ENCODE results near the gene LAMP5. TPM values are rescaled to one million over a fixed set of nuclear protein-coding genes. Genes with fewer than 3 reads are reported as not detected.

Gene LAMP5
- total and polyA plus RNA-seq, 2 of the 13 experiments (the other 11 are each of a cell fraction or from before 2014, with no cell fraction given) = not detected

DNA sequence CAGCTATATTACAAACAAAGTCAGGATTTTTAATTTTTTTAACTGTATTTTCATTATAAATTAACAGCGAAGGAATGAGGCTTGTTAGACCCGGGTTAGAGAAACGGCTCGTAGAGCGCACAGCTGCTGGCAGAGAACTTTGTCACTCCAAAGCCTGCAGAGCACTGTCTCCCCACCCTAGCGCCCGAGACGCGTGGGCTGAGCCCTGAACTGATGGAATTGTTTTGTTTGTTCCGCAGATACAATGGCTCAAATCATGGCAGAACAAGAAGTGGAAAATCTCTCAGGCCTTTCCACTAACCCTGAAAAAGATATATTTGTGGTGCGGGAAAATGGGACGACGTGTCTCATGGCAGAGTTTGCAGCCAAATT, 810 bp downstream of the LAMP5 start:
- in situ Hi-C loops (cut with HindIII; ENCODE audit: extremely low pct_ligation_motif_present, low pct_unique_long_range_greater_than_20kb) = no loop called here
- FAIRE-seq (no peak), DNase-seq (ENCODE audit: low spot score) (no peak), ATAC-seq (no peak; the same call in 2 of the 3 replicates)
- POLR2A ChIA-PET = no interaction called here
- Histone ChIP-seq H3K4me1 (ENCODE audit: insufficient read depth, low read length) (no peaks in the 10 kb centered on the region), H3K9ac (ENCODE audit: insufficient read depth, low read depth, low read length) (no peak overlapping the region), H3K27me3 (ENCODE audit: control insufficient read depth in 1 of 2, insufficient read depth in 2 of 2, low read length in 2 of 2) (peaks cover 2 to 62% of the 10 kb centered on the region in 2 experiments; a peak in 4 of 5 replicates), H3K9me3 (ENCODE audit: low read length) (no peaks in the 10 kb centered on the region), H3K4me2 (ENCODE audit: low read depth, low read length) (no peak overlapping the region), H4K20me1 (ENCODE audit: insufficient read depth, low read length) (no peaks in the 10 kb centered on the region), H3K27ac (ENCODE audit: extremely low read length, insufficient read depth, low read length) (no peak overlapping the region), H2AFZ (ENCODE audit: low read length) (no peak overlapping the region), H3K79me2 (ENCODE audit: insufficient read depth, low read length) (no peaks in the 10 kb centered on the region), H3K36me3 (replicated peaks in 1 of 2; ENCODE audit: control insufficient read depth in 1 of 2, insufficient read depth in 2 of 2, low read length in 2 of 2) (no peaks in the 10 kb centered on the region), H3K4me3 (replicated peaks in 1 of 3; ENCODE audit: insufficient read depth in 1 of 3, low read depth in 2 of 3, low read length in 3 of 3) (no peak overlapping the region)
- intact Hi-C loops (cut with micrococcal nuclease; ENCODE audit: unreplicated experiment) = no loop called here
- 29% methylated on average over 13 of the region's 13 CpGs for WGBS (ENCODE audit: low lambda C conversion rate)
- CTCF ChIA-PET (ENCODE audit: low intra/inter-chr PET ratio, low total read pairs) = no interaction called here
- BruUV-seq (replicated peaks) = no TSS peak
- TF ChIP-seq ATAD3A (CRISPR knock-in tag; IDR thresholded peaks at IDR 0.05) (no peak), ZNF580 (CRISPR knock-in tag; IDR thresholded peaks at IDR 0.05; ENCODE audit: borderline replicate concordance, low read depth) (no peak), ZSCAN31 (CRISPR knock-in tag; IDR thresholded peaks at IDR 0.05; ENCODE audit: low read depth) (no peak), JUN (CRISPR knock-in tag; IDR thresholded peaks at IDR 0.05) (no peak), KAT8 (CRISPR knock-in tag; IDR thresholded peaks at IDR 0.05) (no peak), ZFP82 (CRISPR knock-in tag; IDR thresholded peaks at IDR 0.05; ENCODE audit: borderline replicate concordance) (no peak), ZBTB49 (CRISPR knock-in tag; IDR thresholded peaks at IDR 0.05; ENCODE audit: borderline replicate concordance) (no peak), HMGXB4 (CRISPR knock-in tag; IDR thresholded peaks at IDR 0.05; ENCODE audit: borderline replicate concordance in 1 of 2, low read depth in 1 of 2) (no peak), ZNF296 (CRISPR knock-in tag; conservative IDR thresholded peaks at IDR 0.05) (no peak), JARID2 (CRISPR knock-in tag; IDR thresholded peaks at IDR 0.05; ENCODE audit: insufficient replicate concordance) (no peak)
- TF ChIP-seq, protein P1, sequence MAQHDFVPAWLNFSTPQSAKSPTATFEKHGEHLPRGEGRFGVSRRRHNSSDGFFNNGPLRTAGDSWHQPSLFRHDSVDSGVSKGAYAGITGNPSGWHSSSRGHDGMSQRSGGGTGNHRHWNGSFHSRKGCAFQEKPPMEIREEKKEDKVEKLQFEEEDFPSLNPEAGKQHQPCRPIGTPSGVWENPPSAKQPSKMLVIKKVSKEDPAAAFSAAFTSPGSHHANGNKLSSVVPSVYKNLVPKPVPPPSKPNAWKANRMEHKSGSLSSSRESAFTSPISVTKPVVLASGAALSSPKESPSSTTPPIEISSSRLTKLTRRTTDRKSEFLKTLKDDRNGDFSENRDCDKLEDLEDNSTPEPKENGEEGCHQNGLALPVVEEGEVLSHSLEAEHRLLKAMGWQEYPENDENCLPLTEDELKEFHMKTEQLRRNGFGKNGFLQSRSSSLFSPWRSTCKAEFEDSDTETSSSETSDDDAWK (CRISPR knock-in tag; IDR thresholded peaks at IDR 0.05) = no peak
